ENCODE data around the gene SRF. TPM values are rescaled to one million over a fixed set of nuclear protein-coding genes. Genes with fewer than 3 reads are reported as not detected.

SRF gene
- total and polyA plus RNA-seq, 2 donors (not counting 1 experiment from before 2014, with no cell fraction given): 21.7 to 22.7 TPM

DNA sequence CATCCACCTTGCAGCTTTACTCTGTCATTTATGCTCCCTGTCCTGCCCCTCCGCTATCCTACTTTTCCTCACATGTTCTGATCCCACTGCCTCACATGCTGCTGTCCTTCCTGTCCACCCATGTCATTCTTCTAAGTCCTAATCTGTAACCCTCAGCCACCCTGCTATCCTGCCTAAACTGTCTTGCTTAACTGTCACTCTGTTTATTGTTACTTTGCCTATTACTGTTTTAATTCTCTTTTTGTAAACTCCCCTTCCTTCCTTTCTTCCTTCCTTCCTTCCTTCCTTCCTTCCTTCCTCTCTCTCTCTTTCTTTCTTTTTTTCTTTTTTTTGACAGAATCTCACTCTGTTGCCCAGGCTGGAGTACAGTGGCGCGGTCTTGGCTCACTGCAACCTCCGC, 12.4 kb downstream of the SRF start:
- Mint-ChIP-seq H3K9me3 (ENCODE audit: insufficient read depth) (no peaks in the 10 kb centered on the region), H3K4me1 (peaks cover 38% of the 10 kb centered on the region), H3K4me3 (peak overlapping the region; percentile 92), H3K27ac (peak overlapping the region; percentile 28), H3K27me3 (no peaks in the 10 kb centered on the region)
- Histone ChIP-seq H3K27me3 (replicated peaks in 1 of 4; ENCODE audit: control extremely low read depth in 1 of 4, control insufficient read depth in 3 of 4, insufficient read depth in 4 of 4, low read length in 3 of 4) (no peaks in the 10 kb centered on the region), H3K4me3 (ENCODE audit: control extremely low read depth in 1 of 5, extremely low read depth in 1 of 5, insufficient read depth in 1 of 5, low read depth in 2 of 5, low read length in 4 of 5) (no peak overlapping the region), H3K4me1 (ENCODE audit: control insufficient read depth in 2 of 2, insufficient read depth in 2 of 2, low read length in 2 of 2) (peaks cover 20% of the 10 kb centered on the region in 2 donors), H3K9ac (ENCODE audit: low read length) (no peak overlapping the region), H3K9me3 (ENCODE audit: control extremely low read depth in 1 of 3, control insufficient read depth in 2 of 3, insufficient read depth in 1 of 3, low read length in 2 of 3) (no peaks in the 10 kb centered on the region), H3K4me2 (replicated peaks; ENCODE audit: low read depth, low read length, poor library complexity, severe bottlenecking) (peak overlapping the region; percentile 89), H3K27ac (ENCODE audit: low read length in 2 of 2) (peak overlapping the region in 1 of 2 donors; percentile 87), H3K36me3 (replicated peaks in 1 of 2; ENCODE audit: control extremely low read depth in 1 of 2, control insufficient read depth in 1 of 2, extremely low read depth in 1 of 2, insufficient read depth in 2 of 2, low read length in 1 of 2) (peaks cover 6 to 51% of the 10 kb centered on the region in 2 experiments), H3K79me2 (ENCODE audit: control insufficient read depth, insufficient read depth, low read length) (peaks cover 73% of the 10 kb centered on the region), H4K20me1 (ENCODE audit: control insufficient read depth, insufficient read depth, low read length, poor library complexity, severe bottlenecking) (no peaks in the 10 kb centered on the region), H2AFZ (ENCODE audit: insufficient read depth, low read depth, low read length, poor library complexity, severe bottlenecking) (no peak overlapping the region)
- 100% methylated on average over 1 of the region's 4 CpGs for WGBS (ENCODE audit: insufficient coverage)
- no peak for DNase-seq
- no peak for TF ChIP-seq EZH2 (IDR thresholded peaks at IDR 0.05; ENCODE audit: borderline replicate concordance, insufficient read depth, low read depth, low read length, poor library complexity, severe bottlenecking)
- TF ChIP-seq, protein P1, sequence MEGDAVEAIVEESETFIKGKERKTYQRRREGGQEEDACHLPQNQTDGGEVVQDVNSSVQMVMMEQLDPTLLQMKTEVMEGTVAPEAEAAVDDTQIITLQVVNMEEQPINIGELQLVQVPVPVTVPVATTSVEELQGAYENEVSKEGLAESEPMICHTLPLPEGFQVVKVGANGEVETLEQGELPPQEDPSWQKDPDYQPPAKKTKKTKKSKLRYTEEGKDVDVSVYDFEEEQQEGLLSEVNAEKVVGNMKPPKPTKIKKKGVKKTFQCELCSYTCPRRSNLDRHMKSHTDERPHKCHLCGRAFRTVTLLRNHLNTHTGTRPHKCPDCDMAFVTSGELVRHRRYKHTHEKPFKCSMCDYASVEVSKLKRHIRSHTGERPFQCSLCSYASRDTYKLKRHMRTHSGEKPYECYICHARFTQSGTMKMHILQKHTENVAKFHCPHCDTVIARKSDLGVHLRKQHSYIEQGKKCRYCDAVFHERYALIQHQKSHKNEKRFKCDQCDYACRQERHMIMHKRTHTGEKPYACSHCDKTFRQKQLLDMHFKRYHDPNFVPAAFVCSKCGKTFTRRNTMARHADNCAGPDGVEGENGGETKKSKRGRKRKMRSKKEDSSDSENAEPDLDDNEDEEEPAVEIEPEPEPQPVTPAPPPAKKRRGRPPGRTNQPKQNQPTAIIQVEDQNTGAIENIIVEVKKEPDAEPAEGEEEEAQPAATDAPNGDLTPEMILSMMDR (IDR thresholded peaks at IDR 0.05): no peak
- ATAC-seq (ENCODE audit: low read depth): no peak
- POLR2A ChIA-PET: no interaction called here
- CTCF ChIA-PET: no interaction called here
- intact Hi-C loops (cut with micrococcal nuclease): loop anchor here (2.0 kb wide), 1 partner anchor 45 kb away; the partner anchor contains the start of gene DNPH1

DNA sequence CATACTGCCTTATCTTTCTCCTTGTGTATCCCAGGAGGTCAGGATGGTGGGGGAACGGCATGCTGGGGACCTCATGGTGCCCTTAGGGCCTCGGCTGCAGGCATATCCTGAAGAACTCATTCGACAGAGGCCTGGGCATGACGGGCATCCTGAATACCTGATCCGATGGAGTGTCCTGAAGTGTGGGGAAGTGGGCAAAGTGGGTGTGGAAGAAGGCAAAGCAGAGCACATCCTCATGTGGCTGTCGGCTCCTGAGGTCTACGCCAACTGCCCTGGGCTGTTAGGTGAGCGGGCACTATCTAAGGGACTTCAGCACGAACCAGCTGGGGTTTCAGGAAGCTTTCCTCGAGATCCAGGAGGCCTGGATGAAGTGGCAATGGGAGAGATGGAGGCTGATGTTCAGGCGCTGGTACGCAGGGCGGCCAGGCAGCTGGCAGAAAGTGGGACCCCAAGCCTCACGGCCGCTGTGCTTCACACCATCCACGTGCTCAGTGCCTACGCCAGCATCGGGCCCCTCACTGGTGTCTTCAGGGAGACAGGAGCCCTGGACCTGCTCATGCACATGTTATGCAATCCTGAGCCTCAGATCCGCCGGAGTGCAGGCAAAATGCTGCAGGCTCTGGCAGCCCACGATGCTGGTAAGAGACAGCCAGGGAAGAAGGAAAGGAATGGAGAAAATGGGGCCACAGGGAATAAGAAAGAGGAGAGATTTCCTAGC, 13.4 kb downstream of the SRF start:
- no peak overlapping the region for H3K4me2 ChIP-seq (replicated peaks; ENCODE audit: low read depth, low read length, poor library complexity, severe bottlenecking)
- H3K9ac ChIP-seq (ENCODE audit: low read length): no peak overlapping the region
- ChIA-PET POLR2A (interaction anchor here (0.6 kb wide), 1 partner anchor 11 kb away, joined by 3 read pairs; no protein-coding TSS in a partner anchor), CTCF (no interaction called here)
- H3K9me3 Mint-ChIP-seq (ENCODE audit: insufficient read depth): no peaks in the 10 kb centered on the region
- peak overlapping the region; percentile 26 for H3K27ac Mint-ChIP-seq
- TF ChIP-seq EZH2 (IDR thresholded peaks at IDR 0.05; ENCODE audit: borderline replicate concordance, insufficient read depth, low read depth, low read length, poor library complexity, severe bottlenecking): no peak
- TF ChIP-seq, protein P1 (IDR thresholded peaks at IDR 0.05): no peak
- H3K27me3 ChIP-seq (replicated peaks in 1 of 4; ENCODE audit: control extremely low read depth in 1 of 4, control insufficient read depth in 3 of 4, insufficient read depth in 4 of 4, low read length in 3 of 4): no peaks in the 10 kb centered on the region
- no peak overlapping the region for H2AFZ ChIP-seq (ENCODE audit: insufficient read depth, low read depth, low read length, poor library complexity, severe bottlenecking)
- peaks cover 38% of the 10 kb centered on the region for H3K4me1 Mint-ChIP-seq
- DNase-seq (no peak), ATAC-seq (ENCODE audit: low read depth) (no peak)
- H3K9me3 ChIP-seq (ENCODE audit: control extremely low read depth in 1 of 3, control insufficient read depth in 2 of 3, insufficient read depth in 1 of 3, low read length in 2 of 3): no peaks in the 10 kb centered on the region
- WGBS (ENCODE audit: insufficient coverage): 98% methylated on average over 20 of the region's 21 CpGs
- H3K27ac ChIP-seq (ENCODE audit: low read length in 2 of 2): no peak overlapping the region
- H3K79me2 ChIP-seq (ENCODE audit: control insufficient read depth, insufficient read depth, low read length): peaks cover 65% of the 10 kb centered on the region
- H3K27me3 Mint-ChIP-seq: no peaks in the 10 kb centered on the region
- H3K36me3 ChIP-seq (replicated peaks in 1 of 2; ENCODE audit: control extremely low read depth in 1 of 2, control insufficient read depth in 1 of 2, extremely low read depth in 1 of 2, insufficient read depth in 2 of 2, low read length in 1 of 2): peaks cover 6 to 47% of the 10 kb centered on the region in 2 experiments
- H3K4me3 ChIP-seq (ENCODE audit: control extremely low read depth in 1 of 5, extremely low read depth in 1 of 5, insufficient read depth in 1 of 5, low read depth in 2 of 5, low read length in 4 of 5): no peak overlapping the region
- peaks cover 20% of the 10 kb centered on the region in 2 donors for H3K4me1 ChIP-seq (ENCODE audit: control insufficient read depth in 2 of 2, insufficient read depth in 2 of 2, low read length in 2 of 2)
- intact Hi-C loops (cut with micrococcal nuclease): no loop called here
- peak overlapping the region; percentile 44 for H3K4me3 Mint-ChIP-seq
- H4K20me1 ChIP-seq (ENCODE audit: control insufficient read depth, insufficient read depth, low read length, poor library complexity, severe bottlenecking): no peaks in the 10 kb centered on the region

All from B cell (primary cell).